Dedifferentiated amniotic fluid mesenchymal stem cell (primary cell): ENCODE measurements around the gene WDR49.

Experiments
- DNase-seq: peaks from one replicate; pipeline ENCODE4 v3.0.0-alpha.2; 2016; ENCODE audit errors: extremely low spot score

The WDR49 gene

DNA sequence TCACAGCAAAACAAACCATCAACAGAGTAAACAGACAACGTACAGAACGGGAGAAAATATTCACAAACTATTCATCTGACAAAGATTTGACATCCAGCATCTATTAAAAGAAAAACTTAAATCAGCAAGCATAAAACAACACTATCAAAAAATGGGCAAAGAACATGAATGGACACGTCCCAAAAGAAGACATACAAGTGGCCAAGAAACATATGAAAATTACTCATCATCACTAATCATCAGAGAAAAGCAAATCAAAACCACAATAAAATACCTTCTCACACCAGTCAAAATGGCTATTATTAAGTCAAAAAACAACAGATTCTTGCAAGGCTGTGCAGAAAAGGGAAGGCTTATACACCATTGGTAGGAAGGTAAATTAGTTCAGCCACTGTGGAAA lies 166.2 kb downstream of the WDR49 start:
- no peak for DNase-seq

DNA sequence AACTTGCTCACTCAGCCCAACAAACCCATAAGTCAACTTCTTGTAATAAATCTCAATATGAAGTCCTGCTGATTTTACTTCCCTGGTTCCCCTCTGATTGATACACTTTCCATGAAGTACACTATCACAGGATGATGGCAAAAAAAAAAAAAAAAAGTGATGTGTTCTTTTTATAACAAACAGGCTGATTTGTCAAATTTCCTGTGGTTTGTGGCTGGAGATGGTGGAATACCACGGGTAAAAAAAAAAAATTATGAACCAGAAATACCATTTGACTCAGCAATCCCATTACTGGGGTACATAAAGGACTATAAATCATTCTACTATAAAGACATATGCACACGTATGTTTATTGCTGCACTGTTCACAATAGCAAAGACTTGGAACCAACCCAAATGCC lies 169.2 kb downstream of the WDR49 start:
- DNase-seq: no peak

DNA sequence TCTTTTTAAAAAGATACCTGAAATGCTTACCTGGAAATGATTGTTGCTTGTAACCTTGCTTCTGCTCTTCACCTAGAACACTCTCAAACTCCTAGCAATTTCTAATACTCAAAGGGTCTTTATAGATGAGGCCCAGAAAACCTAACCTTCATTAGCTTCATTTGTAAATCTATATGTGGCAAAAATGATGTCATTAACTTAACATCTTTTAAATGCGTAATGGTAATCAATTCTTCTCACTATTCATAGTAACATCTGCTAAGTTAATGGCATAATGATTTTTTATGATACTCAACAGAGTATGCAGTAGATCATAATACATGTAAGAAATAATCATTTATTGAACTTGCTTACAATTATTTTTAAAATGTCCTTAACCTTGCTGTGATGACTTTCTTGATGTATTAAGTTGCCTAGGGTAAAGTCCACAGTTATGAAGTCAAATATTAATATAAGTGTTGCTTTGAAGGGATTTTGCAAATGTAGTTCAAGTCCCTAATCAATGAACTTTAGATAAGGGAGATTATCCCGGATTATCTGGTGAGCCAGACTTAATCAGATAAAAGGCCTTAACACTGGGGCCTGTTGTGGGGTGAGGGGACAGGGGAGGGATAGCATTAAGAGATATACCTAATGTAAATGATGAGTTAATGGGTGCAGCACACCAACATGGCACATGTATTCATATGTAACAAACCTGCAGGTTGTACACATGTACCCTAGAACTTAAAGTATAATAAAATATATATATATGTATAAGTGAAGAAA lies 169.8 kb downstream of the WDR49 start:
- no peak for DNase-seq

DNA sequence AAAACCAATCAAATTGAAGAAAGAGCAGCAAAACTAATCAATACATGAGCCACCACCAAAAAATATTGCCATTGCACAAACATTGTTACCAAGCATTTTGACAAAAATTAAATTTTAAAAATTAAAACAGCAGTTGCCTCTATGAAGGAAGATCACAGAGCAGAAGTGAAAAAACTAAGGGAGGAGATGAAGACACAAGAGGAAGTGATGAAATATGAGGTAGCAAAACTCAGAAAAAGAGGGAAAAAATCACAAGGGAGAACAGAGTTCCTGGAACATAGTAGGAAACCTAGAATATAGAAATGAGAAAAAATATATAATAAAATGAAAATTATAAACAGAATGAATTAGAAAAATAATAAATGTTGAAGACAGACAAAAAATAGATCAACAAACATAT lies 172.6 kb downstream of the WDR49 start:
- DNase-seq: no peak

DNA sequence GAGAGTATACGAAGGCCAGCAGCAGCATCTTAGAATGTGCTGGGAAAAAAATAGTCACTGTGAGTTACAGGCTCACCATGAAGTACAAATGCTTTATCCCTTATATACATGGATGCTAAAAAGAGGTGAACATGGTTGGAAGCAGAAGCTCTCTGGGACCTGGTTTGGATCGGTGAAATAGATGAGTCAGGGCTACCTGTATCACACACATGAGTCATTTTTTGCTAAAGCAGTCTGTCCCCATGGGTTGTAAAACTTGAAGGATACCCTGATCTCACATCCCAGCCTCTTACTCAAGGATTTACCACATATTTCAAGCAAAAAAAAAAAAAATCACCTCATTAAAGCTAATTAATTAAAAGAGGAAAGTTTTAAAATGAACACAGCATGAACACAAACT lies 173.0 kb downstream of the WDR49 start:
- DNase-seq: no peak

DNA sequence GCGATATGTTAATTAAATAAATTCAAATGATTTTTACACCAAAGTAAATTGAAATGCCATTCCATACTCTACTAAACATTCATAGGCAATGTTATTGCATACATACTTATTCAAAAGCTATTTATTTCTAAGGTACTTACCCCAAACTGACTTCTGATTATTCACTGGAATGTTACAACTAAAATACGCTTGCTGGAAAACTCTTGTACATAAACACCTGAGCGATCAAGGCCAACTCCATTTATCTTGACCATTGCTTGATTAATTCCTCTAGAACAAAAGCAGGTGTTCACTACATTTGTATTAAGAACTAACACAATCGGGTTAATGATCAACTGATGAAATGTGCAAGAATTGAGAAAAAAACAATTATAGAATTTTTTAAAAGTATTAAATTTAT lies 179.9 kb downstream of the WDR49 start, which contains the start of gene SERPINI2:
Gene SERPINI2, minus strand, starts transcription at position 180 of the 400 bp plus-strand sequence. CDS start 2,208 bp downstream, outside the sequence.
- DNase-seq: no peak

DNA sequence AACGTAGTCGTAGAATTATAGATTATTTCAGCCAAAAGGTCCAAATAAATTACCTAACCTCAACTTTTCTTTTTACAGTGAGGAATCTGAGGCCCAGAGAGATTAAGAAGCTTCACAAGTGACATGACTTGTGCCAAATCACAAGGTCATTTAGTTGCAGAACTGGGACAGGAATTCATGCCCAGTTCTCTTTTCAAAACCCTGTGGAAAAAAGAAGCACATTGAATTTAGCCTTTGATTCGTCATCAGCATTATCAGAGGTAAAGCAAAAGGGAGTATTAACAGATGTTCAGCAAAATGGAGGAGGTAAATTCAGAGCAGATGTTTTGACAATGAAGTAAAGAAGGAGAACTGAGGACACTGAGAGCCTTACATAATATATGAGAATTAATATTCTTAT lies 184.4 kb downstream of the WDR49 start:
- DNase-seq: no peak

DNA sequence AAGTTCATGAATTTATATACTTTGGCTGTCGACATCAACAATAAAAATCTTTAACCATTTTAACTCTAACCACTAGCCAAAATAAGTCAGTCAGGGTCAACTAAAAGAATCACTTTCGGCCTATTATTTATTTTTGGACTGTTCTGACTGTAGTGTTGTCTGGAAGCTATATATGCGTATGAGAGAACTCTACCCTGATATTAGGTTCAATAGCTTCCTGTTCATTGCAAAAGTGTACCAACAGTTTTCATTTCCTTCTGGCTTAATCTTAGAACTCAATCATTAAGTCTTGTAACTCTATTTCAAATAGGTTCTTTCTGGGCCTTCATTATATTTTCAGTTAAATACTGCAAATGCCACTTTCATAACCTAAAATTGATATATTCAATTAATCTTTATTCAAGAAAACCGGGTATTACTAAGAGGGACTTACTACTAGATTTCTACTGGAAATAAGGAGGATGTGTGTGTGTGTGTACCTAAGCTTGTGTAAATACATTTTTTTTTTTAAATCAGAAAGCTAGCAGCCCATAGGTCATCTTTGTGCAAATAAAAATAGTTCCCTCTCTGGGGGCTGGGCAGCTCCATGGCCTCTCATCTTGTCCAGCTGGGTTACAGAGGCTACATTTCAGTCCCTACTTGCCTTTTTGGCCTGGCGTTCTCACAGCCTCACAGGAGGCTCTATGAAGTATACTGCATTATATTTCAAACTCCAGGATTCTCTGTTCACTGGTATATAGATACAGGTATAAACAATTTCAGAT lies 185.7 kb downstream of the WDR49 start:
- DNase-seq: no peak

DNA sequence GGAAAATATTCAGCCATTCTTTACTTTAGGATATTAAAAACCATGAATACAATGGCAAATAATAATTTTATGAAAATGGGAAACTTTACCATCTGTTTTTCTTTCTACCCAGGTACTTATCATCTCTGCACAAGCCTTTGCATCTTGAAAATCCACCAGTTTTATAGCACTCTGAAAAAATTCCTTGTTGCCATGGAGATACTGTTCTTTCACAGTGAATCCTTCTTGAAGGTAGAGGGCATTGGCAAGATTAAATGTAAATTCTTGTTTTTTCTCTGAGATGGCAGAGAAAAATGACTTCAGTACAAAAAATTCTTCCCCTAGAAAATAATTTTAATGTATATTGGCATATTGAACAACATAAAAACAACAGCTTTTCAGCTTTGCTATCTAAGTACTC lies 186.8 kb downstream of the WDR49 start:
- DNase-seq: no peak

DNA sequence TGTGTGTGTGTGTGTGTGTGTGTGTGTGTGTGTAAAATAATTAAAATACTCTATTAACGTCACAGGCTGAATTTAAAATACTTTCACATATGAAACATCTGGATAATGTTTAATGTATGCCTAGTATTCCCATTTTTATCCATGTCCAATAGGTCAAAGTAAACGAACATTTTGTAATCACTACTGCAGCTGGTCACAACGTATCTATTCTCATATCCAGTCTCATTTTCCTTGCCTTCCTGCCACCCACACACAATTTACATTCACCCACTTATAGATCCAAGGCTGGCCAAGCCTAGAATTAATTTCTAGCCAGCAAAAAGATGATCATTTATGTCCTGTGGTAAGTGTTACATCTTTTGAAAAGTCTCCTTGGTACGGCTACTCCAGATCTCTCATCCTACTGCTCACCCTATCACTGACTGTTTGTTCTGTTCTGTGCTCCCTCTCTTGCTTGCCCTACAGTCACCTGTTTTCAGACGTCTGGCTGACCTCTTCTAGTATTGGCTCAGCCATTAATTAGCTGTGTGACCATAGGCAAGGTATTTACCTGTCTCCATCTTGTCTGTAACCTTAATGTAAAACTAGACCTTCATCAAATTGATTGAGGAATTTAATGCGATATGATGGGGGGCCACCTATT lies 197.5 kb downstream of the WDR49 start:
- no peak for DNase-seq

DNA sequence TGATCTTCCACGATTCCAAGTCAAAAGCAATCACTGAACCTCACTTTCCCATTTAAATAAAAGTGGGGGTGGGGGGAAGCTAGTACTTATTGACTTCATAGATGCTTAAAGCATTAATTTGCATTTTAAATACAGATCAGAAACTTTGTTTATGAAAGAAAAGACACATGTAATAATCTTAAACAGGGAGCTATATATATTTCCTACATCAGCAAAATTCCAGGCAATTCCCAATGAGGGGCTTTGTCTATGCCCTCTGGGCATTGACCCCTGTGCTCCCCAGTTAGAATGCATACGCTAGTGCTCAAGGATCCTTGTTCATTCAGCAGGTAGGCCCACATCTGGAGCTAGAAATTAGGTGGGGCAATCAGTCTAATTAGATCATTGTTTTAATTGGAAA lies 199.9 kb downstream of the WDR49 start:
- no peak for DNase-seq

DNA sequence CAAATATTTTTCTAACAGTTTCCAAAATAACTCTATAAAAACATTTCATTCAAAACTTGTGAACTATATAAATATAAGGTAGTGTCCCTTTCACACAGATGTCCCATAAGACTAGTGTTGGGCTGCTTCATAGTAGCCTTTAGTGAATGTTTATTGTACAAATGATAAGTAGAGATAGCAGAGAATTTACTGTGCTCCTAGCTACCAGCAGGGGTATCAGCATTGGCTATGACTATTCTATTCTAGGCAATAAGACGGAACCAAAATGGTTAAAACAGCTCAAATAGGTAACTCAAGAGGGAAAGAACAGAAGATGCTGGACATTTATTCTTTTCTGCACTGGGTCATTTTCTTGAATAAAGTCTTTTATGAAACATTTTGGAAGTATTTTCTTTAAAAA lies 202.5 kb downstream of the WDR49 start:
- DNase-seq: no peak

DNA sequence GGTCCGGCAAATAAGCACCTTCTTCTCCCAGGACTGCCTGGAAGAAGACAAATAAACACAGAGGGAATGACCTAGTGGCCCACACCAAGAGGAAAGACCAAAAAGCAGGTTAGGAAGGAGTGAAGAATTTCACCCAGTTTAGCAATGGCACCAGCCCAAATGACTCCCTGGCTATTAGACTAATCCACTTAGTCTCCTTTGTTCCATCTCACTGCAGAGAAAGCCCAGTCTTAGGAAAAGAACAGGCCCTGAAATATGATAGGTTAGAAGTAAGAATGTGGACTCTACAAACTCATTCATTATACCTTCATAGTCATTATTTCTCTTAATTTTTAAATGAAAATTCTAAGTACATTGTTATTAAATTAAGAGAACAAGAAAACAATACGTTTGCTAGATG lies 203.1 kb downstream of the WDR49 start:
- DNase-seq: no peak

DNA sequence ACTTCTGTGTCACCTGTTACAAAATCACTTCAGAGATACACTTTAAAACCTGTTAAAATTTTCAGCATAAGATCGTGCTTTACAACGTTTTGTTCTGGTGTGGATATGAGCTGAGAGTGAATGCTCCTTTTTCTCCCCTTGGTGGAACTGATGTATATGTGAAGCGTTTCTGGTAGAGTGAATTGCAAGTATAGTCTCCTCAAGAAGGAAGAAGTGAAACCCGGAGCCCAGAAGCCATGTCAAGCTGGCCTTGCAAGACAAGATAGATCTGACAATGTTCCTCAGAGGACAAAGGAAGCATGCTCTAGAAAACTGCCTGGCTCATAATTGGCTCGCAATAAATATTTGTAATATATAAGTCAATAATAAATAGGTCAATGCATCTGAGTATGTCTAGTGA lies 203.5 kb downstream of the WDR49 start:
- DNase-seq: no peak

DNA sequence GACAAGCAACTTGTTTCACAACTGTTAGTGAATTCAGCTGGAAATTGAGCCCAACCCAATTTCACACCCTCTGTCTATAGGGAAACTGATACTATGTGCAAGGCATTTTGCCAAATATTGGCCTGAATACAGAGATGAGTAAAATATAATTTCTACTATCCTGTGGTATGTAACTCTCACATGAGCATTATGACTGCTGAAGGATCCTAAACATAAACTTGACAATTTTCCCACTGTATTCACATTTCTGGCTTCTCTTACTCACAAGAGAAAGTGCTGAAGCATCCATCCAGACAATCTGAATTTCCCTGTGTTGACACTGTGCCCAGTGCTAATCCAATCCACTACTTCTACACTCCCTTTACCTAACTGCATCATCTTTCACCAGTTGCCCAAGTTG lies 208.3 kb downstream of the WDR49 start:
- DNase-seq: no peak

DNA sequence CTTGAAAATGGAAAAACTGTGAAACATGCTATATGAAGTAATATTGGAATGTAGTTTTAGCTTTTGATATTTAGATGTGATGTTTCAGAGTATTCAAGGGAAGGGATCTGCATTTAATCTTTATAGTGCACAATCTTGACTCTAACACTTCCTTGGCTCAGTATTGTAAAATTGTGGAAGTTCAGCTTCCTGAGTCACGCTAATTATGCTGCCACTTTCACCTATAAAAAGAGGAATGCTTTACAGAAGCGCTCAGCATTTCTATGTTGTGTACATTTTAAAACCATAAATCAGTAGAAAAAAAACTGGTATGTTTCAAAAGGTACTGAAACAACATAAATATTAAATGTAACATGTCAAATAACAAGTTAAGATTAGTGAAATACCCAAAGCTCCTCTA lies 212.5 kb downstream of the WDR49 start:
- no peak for DNase-seq

DNA sequence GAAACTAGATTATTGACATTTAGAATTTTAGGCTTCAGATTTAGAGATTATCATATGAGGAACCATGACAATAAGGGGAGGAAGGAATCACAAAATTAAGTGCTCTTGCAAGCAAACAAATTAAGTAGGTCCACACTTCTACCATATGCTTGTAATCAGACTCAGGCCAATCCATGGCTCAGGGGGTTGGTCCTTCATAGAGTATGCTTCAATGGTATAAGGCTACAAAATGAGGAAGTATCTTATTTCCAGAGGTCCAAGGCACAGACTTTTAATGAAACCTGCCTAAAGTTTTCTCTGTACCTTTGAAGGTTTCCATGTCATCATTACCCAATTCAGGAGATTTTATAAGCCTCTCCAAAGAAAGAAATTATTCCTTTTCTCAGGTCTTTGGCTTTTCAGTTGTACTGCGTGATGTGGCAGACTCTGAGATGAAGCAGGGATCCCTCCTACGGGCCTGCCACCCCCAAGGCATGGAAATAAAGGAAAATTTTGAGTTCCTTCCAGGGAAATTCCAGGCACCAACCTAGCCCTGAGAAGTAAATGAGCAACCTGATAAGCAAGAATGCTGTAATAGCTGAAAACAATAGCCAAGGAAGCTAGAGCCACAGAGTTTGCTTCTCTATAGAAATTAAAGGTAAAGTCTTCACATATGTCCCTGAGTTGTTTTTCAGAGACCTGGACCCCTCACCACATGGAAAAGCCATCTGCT lies 216.2 kb downstream of the WDR49 start:
- no peak for DNase-seq
